ENCODE results near the gene PGA4.

PGA4 gene

DNA sequence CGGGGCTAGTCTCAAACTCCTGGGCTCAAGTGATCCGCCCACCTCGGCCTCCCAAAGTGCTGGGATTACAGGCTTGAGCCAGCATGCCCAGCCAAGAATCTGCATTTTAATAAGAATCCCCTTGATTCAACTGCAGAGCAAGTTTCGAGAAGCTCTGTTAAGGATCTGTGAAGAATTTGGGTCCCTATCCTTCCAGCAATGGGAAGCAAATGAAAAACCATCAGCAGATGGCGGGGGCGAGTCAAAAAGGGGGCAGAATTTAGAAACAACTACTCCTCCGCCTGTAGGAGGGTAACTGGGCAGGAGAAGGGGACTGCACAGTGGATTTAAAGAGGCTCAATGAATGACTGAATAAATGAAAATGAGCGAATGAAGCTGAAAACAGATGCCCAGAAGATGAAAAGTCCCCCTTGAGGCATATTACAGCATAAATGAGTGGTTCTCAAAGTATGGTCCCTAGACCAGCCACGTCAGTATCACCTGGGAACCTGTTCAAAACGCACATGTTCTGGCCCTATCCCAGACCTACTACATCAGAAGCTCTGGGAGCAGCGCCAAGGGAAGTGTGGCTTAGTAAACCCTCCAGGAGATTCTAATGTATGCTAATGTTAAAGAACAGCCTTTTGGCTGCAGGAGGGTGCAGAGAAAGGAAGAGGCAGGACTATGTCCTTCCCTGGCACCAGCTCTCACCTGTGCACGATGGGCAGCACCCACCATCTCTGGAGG lies 58.0 kb downstream of the PGA4 start:
- DNase-seq (ENCODE audit: low spot score): no peak

DNA sequence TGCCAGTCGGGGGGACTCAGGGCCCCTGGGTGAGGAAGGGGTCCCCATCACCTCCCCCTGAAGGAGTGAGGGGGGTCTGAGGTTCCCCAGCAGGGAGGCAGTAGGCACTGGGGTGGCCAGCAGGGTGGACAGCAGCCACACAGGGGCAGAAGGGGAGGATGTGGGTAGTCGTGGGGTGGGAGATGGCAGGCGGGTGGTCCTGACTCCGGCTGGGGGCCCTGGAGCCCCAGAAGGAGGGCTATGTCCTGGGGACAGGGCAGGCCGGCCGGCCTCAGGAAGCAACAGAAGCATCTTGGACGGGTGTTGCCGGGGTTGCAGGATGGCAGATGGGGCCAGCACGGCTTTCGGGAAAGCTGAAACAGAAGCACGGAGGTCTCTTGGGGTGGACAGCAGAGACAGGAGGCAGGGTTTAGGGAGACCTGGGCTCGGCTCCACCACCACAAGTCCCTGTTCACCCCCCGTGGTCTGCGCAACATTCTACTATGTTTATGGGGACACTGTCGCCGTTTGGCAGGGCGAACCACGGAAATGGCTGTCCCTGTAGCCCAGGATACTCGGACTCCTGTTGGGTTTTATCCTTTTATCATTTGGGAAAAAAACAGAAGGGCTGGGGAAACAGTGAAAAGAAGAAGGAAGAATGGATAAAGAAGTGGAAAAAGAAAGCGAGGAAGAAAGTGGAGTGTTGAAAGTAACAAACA lies 58.9 kb downstream of the PGA4 start:
- no peak for DNase-seq (ENCODE audit: low spot score)
